Gastrocnemius medialis (tissue), 4 donors: ENCODE results near the gene TBC1D8.

Source experiments
- POLR2A ChIP-seq, 2 donors: fragments of 450-650 bp; IDR thresholded peaks; one replicate each; pipeline ENCODE4 v1.6.1; 2017; ENCODE audit warnings: antibody characterized with exemption in 2 of 2, mild to moderate bottlenecking in 2 of 2, moderate library complexity in 2 of 2
- TF ChIP-seq, protein P1 (sequence below), 5 experiments: fragments of 450-650 bp in 3 of 5; fragments of 200-600 bp in 2 of 5; sonication (generic) in 2 of 5; IDR thresholded peaks in 4 of 5; conservative IDR thresholded peaks in 1 of 5; 1 replicate in 4 of 5; 2 replicates in 1 of 5; pipeline ENCODE4 v1.5.1; 2016 to 2019; ENCODE audit warnings: antibody characterized with exemption in 5 of 5, mild to moderate bottlenecking in 3 of 5, moderate library complexity in 3 of 5

- TF ChIP-seq POLR2A (IDR thresholded peaks at IDR 0.05), result no peak
- TF ChIP-seq, protein P1, sequence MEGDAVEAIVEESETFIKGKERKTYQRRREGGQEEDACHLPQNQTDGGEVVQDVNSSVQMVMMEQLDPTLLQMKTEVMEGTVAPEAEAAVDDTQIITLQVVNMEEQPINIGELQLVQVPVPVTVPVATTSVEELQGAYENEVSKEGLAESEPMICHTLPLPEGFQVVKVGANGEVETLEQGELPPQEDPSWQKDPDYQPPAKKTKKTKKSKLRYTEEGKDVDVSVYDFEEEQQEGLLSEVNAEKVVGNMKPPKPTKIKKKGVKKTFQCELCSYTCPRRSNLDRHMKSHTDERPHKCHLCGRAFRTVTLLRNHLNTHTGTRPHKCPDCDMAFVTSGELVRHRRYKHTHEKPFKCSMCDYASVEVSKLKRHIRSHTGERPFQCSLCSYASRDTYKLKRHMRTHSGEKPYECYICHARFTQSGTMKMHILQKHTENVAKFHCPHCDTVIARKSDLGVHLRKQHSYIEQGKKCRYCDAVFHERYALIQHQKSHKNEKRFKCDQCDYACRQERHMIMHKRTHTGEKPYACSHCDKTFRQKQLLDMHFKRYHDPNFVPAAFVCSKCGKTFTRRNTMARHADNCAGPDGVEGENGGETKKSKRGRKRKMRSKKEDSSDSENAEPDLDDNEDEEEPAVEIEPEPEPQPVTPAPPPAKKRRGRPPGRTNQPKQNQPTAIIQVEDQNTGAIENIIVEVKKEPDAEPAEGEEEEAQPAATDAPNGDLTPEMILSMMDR (IDR thresholded peaks at IDR 0.05 in 4 of 5, conservative IDR thresholded peaks at IDR 0.05 in 1 of 5), result no peak
Measured at GRCh38 chr2:100992262-100992661, 158.9 kb downstream of the TBC1D8 start.
